Upper lobe of left lung (tissue), 6 donors: ENCODE measurements around the gene DNAH3. TPM values are rescaled to one million over a fixed set of nuclear protein-coding genes. Genes with fewer than 3 reads are reported as not detected.
"Not testable (repeated sequence)": the region's sequence is repeated elsewhere in the genome, so short reads cannot be mapped to it uniquely, and the experiment has no call there.

ENCODE experiments used
- ATAC-seq, 2 donors: fragments of 200-7000 bp; cut with Tn5 transposase; one replicate each; pipeline ENCODE4 v1.9.1; 2022; ENCODE audit warnings: mild to moderate bottlenecking in 2 of 2, moderate library complexity in 2 of 2; ENCODE audit not compliant: low FRiP score in 2 of 2
- DNase-seq, 2 donors: peaks; one replicate each; pipeline ENCODE4 v3.0.0-alpha.2; 2019 to 2020
- H3K27ac ChIP-seq, 4 donors: fragments of 200-600 bp; sonication (generic); one replicate each; pipeline ENCODE4 v1.5.1; 2016 to 2019
- H3K27me3 ChIP-seq, 4 donors: fragments of 200-600 bp; sonication (generic); one replicate each; pipeline ENCODE4 v1.5.1; 2017 to 2019
- H3K36me3 ChIP-seq, 4 donors: fragments of 200-600 bp; sonication (generic); one replicate each; pipeline ENCODE4 v1.5.1; 2016 to 2019
- H3K4me1 ChIP-seq, 4 donors: fragments of 200-600 bp; sonication (generic); one replicate each; pipeline ENCODE4 v1.5.1; 2018 to 2019
- H3K4me3 ChIP-seq, 4 donors: fragments of 200-600 bp; sonication (generic); one replicate each; pipeline ENCODE4 v1.5.1; 2017 to 2019; ENCODE audit warnings: mild to moderate bottlenecking in 2 of 4, moderate library complexity in 1 of 4
- H3K9me3 ChIP-seq, 4 donors: fragments of 200-600 bp; sonication (generic); one replicate each; pipeline ENCODE4 v1.5.1; 2018 to 2019
- EP300 ChIP-seq, 4 donors: sonication (generic); formaldehyde crosslinking; IDR thresholded peaks; one replicate each; pipeline ENCODE4 v1.5.1; 2017; ENCODE audit warnings: antibody characterized with exemption in 4 of 4, control low read depth in 2 of 4
- POLR2A ChIP-seq, 4 donors: fragments of 450-650 bp; IDR thresholded peaks; one replicate each; pipeline ENCODE4 v1.5.1; 2016 to 2017; ENCODE audit warnings: antibody characterized with exemption in 4 of 4, mild to moderate bottlenecking in 2 of 4
- POLR2AphosphoS5 ChIP-seq, 2 donors: sonication (generic); formaldehyde crosslinking; IDR thresholded peaks; one replicate each; pipeline ENCODE4 v1.5.1; 2017; ENCODE audit warnings: antibody characterized with exemption in 2 of 2
- WGBS, 2 donors: methylation state at CpG; one replicate each; pipeline ENCODE4 v1.1.5; 2017 to 2018; 5-methylcytosine and 5-hydroxymethylcytosine counted together
- total RNA-seq, 6 donors: library from RNA; depleted of rRNA in 4 of 6; stranded (reverse); fragments of >200 nt in 4 of 6; gene quantifications; one replicate each; pipeline versions ENCODE4 v1.1.0 to v1.2.1, GENCODE V29; 2016 to 2021
- TF ChIP-seq, protein P1 (sequence below), 6 experiments: fragments of 450-650 bp in 4 of 6; fragments of 200-600 bp in 2 of 6; sonication (generic) in 2 of 6; IDR thresholded peaks; one replicate each; pipeline ENCODE4 v1.5.1; 2016 to 2019; ENCODE audit warnings: antibody characterized with exemption in 6 of 6
- donor health status: DM: no; HTN: no; CAD: no; lungs with moderate emphysema.
- donor health status: DM: no; HTN: yes; CAD: no; lungs with severe emphysema.

DNAH3 gene
- total RNA-seq, 6 donors from 2014 or later, result 0.23 to 48.1 (median 4.8) TPM

DNA sequence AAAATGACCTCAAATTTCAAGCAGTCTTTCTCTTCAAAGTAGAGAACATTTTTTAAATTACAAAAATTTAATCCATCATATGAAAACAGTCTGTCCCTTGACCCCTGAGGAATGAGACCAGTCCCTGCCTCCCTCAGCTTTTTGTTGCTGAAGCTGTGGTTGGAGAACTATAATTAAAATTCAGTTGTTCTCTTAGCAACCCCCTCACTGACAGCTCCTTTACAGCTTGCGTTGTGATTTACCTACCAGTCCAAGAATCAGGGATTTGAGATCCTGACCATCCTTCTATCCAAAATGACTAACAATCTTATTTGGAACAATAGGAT is 220.3 kb downstream of the DNAH3 start:
- H3K4me1 ChIP-seq, result no peaks in the 10 kb centered on the region
- no peak overlapping the region for H3K4me3 ChIP-seq
- no peak for TF ChIP-seq POLR2AphosphoS5 (IDR thresholded peaks at IDR 0.05)
- TF ChIP-seq EP300 (IDR thresholded peaks at IDR 0.05), result no peak
- TF ChIP-seq, protein P1, sequence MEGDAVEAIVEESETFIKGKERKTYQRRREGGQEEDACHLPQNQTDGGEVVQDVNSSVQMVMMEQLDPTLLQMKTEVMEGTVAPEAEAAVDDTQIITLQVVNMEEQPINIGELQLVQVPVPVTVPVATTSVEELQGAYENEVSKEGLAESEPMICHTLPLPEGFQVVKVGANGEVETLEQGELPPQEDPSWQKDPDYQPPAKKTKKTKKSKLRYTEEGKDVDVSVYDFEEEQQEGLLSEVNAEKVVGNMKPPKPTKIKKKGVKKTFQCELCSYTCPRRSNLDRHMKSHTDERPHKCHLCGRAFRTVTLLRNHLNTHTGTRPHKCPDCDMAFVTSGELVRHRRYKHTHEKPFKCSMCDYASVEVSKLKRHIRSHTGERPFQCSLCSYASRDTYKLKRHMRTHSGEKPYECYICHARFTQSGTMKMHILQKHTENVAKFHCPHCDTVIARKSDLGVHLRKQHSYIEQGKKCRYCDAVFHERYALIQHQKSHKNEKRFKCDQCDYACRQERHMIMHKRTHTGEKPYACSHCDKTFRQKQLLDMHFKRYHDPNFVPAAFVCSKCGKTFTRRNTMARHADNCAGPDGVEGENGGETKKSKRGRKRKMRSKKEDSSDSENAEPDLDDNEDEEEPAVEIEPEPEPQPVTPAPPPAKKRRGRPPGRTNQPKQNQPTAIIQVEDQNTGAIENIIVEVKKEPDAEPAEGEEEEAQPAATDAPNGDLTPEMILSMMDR (IDR thresholded peaks at IDR 0.05), result no peak
- TF ChIP-seq POLR2A (IDR thresholded peaks at IDR 0.05), result no peak
- no peaks in the 10 kb centered on the region for H3K9me3 ChIP-seq
- DNase-seq (no peak), ATAC-seq (no peak)
- WGBS, 2 donors, result 78 to 85% methylated on average over 1 of the region's 1 CpG
- no peaks in the 10 kb centered on the region for H3K27me3 ChIP-seq
- peaks cover 0 to 4% (median 0%) of the 10 kb centered on the region in 4 donors for H3K36me3 ChIP-seq
- peak overlapping the region; percentile 16 to 61 (median 26) for H3K27ac ChIP-seq

DNA sequence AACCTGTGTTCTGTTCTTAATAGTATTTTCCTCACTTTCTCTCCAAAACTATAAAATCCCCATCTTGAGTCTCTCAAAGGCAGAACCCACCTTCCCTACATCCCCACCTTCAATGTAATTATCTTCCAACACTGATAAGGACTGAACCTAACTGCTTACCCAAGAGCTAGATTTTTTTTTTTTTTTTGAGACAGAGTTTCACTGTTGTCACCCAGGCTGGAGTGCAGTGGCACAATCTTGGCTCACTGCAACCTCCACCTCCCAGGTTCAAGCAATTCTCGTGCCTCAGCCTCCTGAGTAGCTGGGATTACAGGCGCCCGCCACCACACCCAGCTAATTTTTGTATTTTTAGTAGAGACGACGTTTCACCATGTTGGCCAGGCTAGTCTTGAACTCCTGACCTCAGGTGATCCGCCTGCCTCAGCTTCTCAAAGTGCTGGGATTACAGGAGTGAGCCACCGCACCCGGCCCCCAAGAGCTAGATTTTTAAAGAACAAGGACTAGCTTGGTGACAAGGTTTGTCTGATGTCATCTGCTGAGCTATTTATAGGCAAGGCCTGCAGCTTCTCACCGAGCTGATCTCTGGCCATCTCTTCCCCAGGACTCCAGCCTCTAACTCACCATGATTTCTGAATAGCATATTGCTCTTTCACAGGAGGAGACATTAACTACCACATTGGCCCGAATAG is 220.8 kb downstream of the DNAH3 start:
- not testable (repeated sequence) for H3K4me3 ChIP-seq, H3K27me3 ChIP-seq, H3K36me3 ChIP-seq, H3K9me3 ChIP-seq, H3K4me1 ChIP-seq, DNase-seq
- H3K27ac ChIP-seq, result peak overlapping the region in 3 of 4 donors; percentile 30 to 52 (median 40)
- 78 to 90% methylated on average over 7 to 10 of the region's 10 CpGs for WGBS, 2 donors
- peak in 1 of 2 donors; percentile 76 for ATAC-seq

DNA sequence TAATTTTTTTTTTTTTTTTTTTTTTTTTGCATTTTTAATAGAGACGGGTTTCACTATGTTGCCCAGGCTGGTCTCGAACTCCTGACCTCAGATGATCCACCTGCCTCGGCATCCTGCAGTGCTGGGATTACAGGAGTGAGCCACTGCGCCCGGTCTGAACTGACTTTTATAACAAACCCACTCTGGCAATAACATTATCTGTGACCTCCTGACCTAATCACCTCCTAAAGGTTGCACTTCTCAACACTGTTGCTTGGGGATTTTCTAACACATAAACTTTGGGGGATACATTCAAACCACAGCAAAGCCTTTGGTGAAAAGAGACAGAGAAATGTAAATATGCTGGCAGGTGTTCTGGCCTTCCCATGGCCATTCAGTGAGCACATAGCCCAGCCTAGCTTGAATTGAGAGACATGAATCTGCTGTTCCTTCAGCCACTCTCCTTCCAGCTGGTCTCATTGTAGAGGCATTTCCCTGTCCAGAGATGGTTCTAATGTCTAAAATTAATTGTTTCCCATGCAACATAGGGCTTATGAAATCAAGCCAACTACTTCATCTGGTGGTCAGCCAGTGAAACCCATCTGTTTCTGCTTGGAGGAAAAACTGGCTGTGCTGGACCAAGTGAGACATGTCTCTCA is 221.8 kb downstream of the DNAH3 start:
- no peaks in the 10 kb centered on the region for H3K27me3 ChIP-seq
- TF ChIP-seq EP300 (IDR thresholded peaks at IDR 0.05) (no peak), POLR2AphosphoS5 (IDR thresholded peaks at IDR 0.05) (no peak), POLR2A (IDR thresholded peaks at IDR 0.05) (no peak)
- TF ChIP-seq, protein P1 (IDR thresholded peaks at IDR 0.05), result no peak
- peaks cover 0 to 18% (median 0%) of the 10 kb centered on the region in 4 donors for H3K36me3 ChIP-seq
- WGBS, 2 donors, result 84 to 92% methylated on average over 5 of the region's 5 CpGs
- peak in 1 of 2 donors; percentile 66 for ATAC-seq
- H3K4me1 ChIP-seq, result no peaks in the 10 kb centered on the region
- no peak for DNase-seq
- no peak overlapping the region for H3K4me3 ChIP-seq
- no peaks in the 10 kb centered on the region for H3K9me3 ChIP-seq
- no peak overlapping the region for H3K27ac ChIP-seq

DNA sequence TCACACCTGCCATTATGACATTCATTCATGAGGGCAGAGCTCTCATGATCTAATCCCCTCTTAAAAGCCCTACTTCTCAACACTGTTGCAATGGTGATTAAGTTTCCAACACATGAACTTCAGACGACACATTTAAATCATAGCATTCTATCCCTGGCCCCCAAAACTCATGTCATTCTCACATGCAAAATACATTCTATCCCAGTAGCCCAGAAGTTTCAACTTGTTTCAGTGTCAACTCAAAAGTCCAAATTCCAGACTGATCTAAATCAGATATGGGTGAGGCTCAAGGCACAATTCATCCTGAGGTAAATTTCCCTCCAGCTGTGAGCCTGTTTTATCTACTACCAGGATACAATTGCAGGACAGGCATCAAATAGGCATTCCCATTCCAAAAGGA is 224.9 kb downstream of the DNAH3 start:
- Histone ChIP-seq H3K36me3 (peaks cover 0 to 23% (median 0%) of the 10 kb centered on the region in 4 donors), H3K27ac (no peak overlapping the region), H3K27me3 (no peaks in the 10 kb centered on the region), H3K4me3 (no peak overlapping the region), H3K9me3 (no peaks in the 10 kb centered on the region), H3K4me1 (no peaks in the 10 kb centered on the region)
- ATAC-seq, result no peak
- no peak for DNase-seq
- WGBS, 2 donors, result 91 to 100% methylated on average over 1 of the region's 1 CpG
- TF ChIP-seq, protein P1 (IDR thresholded peaks at IDR 0.05), result no peak
- no peak for TF ChIP-seq EP300 (IDR thresholded peaks at IDR 0.05)
- TF ChIP-seq POLR2A (IDR thresholded peaks at IDR 0.05), result no peak
- TF ChIP-seq POLR2AphosphoS5 (IDR thresholded peaks at IDR 0.05), result no peak

DNA sequence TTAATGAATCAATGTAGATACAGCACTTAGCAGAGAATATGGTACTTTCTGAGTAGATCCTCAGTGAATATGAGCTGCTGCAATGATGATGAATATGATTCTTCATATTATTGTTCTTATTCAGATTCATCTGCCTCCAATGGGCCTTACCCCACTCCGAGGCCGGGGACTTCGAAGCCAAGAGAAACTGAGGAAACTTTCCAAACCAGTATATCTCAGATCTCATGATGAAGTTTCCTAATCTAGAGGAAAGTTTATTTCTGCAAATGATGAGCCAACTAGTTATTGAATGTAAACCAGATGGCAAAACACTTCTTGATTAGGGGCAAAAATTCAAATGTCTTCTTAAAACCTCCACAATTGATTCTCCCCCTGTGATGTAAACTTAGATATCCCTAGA is 226.8 kb downstream of the DNAH3 start:
- Histone ChIP-seq H3K36me3 (peaks cover 0 to 29% (median 0%) of the 10 kb centered on the region in 4 donors), H3K27me3 (no peaks in the 10 kb centered on the region), H3K4me1 (peaks cover 0 to 3% (median 1%) of the 10 kb centered on the region in 4 donors), H3K9me3 (no peaks in the 10 kb centered on the region), H3K4me3 (no peak overlapping the region), H3K27ac (no peak overlapping the region)
- TF ChIP-seq, protein P1 (IDR thresholded peaks at IDR 0.05), result no peak
- TF ChIP-seq POLR2A (IDR thresholded peaks at IDR 0.05) (no peak), EP300 (IDR thresholded peaks at IDR 0.05) (no peak), POLR2AphosphoS5 (IDR thresholded peaks at IDR 0.05) (no peak)
- WGBS, 2 donors, result 78 to 89% methylated on average over 3 of the region's 3 CpGs
- ATAC-seq, result no peak
- no peak for DNase-seq
